Cardiac muscle cell (in vitro differentiated cells and primary cell): ENCODE data around the gene ATP6V1C2. TPM values are rescaled to one million over a fixed set of nuclear protein-coding genes. Genes with fewer than 3 reads are reported as not detected.
A peak's percentile ranks its signal among the peaks of the same experiment; 100 is the strongest.

ENCODE experiments used
- DNase-seq, 2 donors: peaks; one replicate each; pipeline versions ENCODE4 v3.0.0 to v3.0.0-alpha.2; 2010 to 2017; ENCODE audit warnings: low read depth in 1 of 2, low spot score in 1 of 2
- H3K27ac ChIP-seq: fragments of 200-600 bp; sonication (generic); 2 replicates; pipeline ENCODE4 v1.5.1; 2016
- H3K27me3 ChIP-seq: fragments of 200-600 bp; sonication (generic); 2 replicates; pipeline ENCODE4 v1.6.0; 2016; ENCODE audit warnings: control low read depth
- H3K36me3 ChIP-seq: fragments of 200-600 bp; sonication (generic); 2 replicates; pipeline ENCODE4 v1.5.1; 2016; ENCODE audit warnings: control low read depth
- H3K4me1 ChIP-seq: fragments of 200-600 bp; sonication (generic); 2 replicates; pipeline ENCODE4 v1.8.1; 2017; ENCODE audit warnings: low read depth, mild to moderate bottlenecking, mixed run types
- H3K4me3 ChIP-seq: fragments of 200-600 bp; sonication (generic); 2 replicates; pipeline ENCODE4 v1.5.1; 2016; ENCODE audit warnings: mild to moderate bottlenecking
- H3K9me3 ChIP-seq: fragments of 200-600 bp; sonication (generic); 2 replicates; pipeline ENCODE4 v1.5.1; 2017; ENCODE audit warnings: low read depth, mild to moderate bottlenecking, control low read depth
- polyA plus RNA-seq: library from polyadenylated mRNA; unstranded; fragments of >200 nt; fragmentation: Nextera tagmentation; extraction: Ambion mirVana; gene quantifications from 2 replicates; pipeline ENCODE4 v1.2.1, GENCODE V29; 2016
- total RNA-seq: library from RNA; depleted of rRNA; stranded (reverse); fragments of >200 nt; gene quantifications from 2 replicates; pipeline ENCODE4 v1.2.3, GENCODE V29; 2016
- TF ChIP-seq, protein P1 (sequence below): IDR thresholded peaks from 2 replicates; pipeline ENCODE4 v1.5.1; 2012; ENCODE audit warnings: low read depth, mild to moderate bottlenecking, low read length

The ATP6V1C2 gene
- total and polyA plus RNA-seq, 2 experiments from 2014 or later = 0.06 to 1.1 TPM

GRCh38 chr2:10818984-10819383, 97.6 kb downstream of the ATP6V1C2 start:
- no peak for DNase-seq
- H3K4me3 ChIP-seq = no peak overlapping the region
- no peaks in the 10 kb centered on the region for H3K4me1 ChIP-seq
- no peaks in the 10 kb centered on the region for H3K27me3 ChIP-seq
- H3K36me3 ChIP-seq = no peaks in the 10 kb centered on the region
- TF ChIP-seq, protein P1, sequence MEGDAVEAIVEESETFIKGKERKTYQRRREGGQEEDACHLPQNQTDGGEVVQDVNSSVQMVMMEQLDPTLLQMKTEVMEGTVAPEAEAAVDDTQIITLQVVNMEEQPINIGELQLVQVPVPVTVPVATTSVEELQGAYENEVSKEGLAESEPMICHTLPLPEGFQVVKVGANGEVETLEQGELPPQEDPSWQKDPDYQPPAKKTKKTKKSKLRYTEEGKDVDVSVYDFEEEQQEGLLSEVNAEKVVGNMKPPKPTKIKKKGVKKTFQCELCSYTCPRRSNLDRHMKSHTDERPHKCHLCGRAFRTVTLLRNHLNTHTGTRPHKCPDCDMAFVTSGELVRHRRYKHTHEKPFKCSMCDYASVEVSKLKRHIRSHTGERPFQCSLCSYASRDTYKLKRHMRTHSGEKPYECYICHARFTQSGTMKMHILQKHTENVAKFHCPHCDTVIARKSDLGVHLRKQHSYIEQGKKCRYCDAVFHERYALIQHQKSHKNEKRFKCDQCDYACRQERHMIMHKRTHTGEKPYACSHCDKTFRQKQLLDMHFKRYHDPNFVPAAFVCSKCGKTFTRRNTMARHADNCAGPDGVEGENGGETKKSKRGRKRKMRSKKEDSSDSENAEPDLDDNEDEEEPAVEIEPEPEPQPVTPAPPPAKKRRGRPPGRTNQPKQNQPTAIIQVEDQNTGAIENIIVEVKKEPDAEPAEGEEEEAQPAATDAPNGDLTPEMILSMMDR = no peak
- no peaks in the 10 kb centered on the region for H3K9me3 ChIP-seq
- H3K27ac ChIP-seq = no peak overlapping the region

DNA sequence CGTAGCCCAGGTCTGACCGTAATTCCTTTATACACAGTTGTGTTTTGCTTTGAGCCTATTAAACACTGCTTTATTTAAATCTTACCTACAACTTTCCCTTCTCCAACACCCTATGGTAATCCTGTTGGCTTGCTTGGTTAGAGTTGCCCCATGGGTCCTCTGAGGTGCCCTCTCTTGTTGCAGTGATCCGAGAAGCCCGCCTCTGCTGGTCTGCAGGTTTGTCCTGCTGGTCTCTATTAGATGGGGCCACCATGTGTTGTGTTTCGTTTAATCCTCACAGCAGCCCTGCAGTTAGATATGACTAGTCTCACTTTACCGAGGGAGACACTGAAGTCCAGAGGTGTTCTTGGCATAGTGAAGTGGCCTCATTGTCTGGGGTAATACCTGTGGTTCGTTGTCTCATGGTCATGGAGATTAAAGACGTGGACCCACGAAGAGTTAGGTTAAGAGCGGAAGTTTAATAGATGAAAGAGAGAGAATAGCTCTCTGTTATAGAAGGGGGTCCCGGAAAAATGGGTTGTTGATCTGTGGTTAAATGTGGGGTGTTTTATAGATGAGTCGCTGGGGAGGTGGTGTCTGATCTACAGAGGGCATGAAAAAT, 98.4 kb downstream of the ATP6V1C2 start:
- no peak for DNase-seq
- Histone ChIP-seq H3K4me3 (no peak overlapping the region), H3K27me3 (no peaks in the 10 kb centered on the region), H3K4me1 (no peaks in the 10 kb centered on the region), H3K36me3 (no peaks in the 10 kb centered on the region), H3K27ac (no peak overlapping the region), H3K9me3 (no peaks in the 10 kb centered on the region)
- TF ChIP-seq, protein P1 = no peak

DNA sequence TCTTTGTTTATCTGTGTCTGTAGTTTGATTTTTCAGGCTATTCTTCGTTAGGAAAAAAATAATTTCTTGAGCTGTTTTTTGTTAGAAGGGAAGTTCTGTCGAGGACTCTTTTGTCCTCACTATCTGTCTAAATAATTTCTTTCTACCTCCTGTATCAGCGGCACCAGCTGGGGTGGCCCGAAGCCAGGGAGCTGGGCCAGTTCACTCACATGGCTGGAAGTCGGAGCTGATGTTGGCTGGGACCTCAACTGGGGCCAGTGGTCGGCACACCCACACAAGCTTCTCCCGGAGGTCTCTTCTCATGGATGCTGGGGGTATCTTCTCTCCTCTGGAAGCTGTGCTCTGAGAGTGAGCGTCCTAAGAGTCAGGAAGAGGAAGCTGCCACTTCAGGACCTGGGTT, 99.1 kb downstream of the ATP6V1C2 start:
- DNase-seq = peak in 1 of 2 donors; percentile 18
- H3K4me3 ChIP-seq = no peak overlapping the region
- H3K36me3 ChIP-seq = no peaks in the 10 kb centered on the region
- TF ChIP-seq, protein P1 = no peak
- no peaks in the 10 kb centered on the region for H3K4me1 ChIP-seq
- no peaks in the 10 kb centered on the region for H3K9me3 ChIP-seq
- H3K27me3 ChIP-seq = no peaks in the 10 kb centered on the region
- no peak overlapping the region for H3K27ac ChIP-seq

GRCh38 chr2:10820978-10821695, 99.7 kb downstream of the ATP6V1C2 start:
- no peaks in the 10 kb centered on the region for H3K9me3 ChIP-seq
- no peaks in the 10 kb centered on the region for H3K27me3 ChIP-seq
- no peak overlapping the region for H3K4me3 ChIP-seq
- TF ChIP-seq, protein P1 = no peak
- no peaks in the 10 kb centered on the region for H3K36me3 ChIP-seq
- H3K27ac ChIP-seq = no peak overlapping the region
- no peak for DNase-seq
- no peaks in the 10 kb centered on the region for H3K4me1 ChIP-seq

DNA sequence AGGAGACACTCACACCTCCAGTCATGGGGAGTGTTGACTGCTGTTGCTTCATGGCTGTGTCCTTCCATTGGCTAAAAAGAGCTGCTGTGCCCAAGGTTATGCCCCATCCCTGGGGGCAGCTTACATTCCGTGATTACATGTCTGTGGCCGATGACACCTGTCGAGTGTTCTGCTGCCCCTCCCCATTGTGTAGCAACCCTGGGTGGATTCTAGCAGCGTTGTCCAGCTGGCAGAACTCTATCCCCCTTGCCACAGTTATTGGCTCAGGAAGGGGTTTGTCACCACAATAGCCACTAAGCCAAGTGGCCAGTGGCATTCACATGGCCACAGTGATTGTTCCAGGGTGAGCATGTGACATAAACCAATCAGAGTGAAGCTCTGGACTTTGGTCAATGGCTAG, 102.8 kb downstream of the ATP6V1C2 start:
- Histone ChIP-seq H3K27me3 (no peaks in the 10 kb centered on the region), H3K27ac (no peak overlapping the region), H3K9me3 (no peaks in the 10 kb centered on the region), H3K4me1 (no peaks in the 10 kb centered on the region), H3K4me3 (no peak overlapping the region), H3K36me3 (no peaks in the 10 kb centered on the region)
- DNase-seq = no peak
- TF ChIP-seq, protein P1 = no peak
